Lower leg skin (tissue), 3 donors: ENCODE measurements around the gene SLC27A2.

ENCODE experiments used
- CTCF ChIP-seq, 3 donors: fragments of 450-650 bp; IDR thresholded peaks; one replicate each; pipeline ENCODE4 v1.5.1; 2016; ENCODE audit warnings: antibody characterized with exemption in 3 of 3, mild to moderate bottlenecking in 3 of 3, moderate library complexity in 2 of 3
- POLR2A ChIP-seq, 2 donors: fragments of 450-650 bp; IDR thresholded peaks; one replicate each; pipeline ENCODE4 v1.6.1; 2016 to 2017; ENCODE audit warnings: antibody characterized with exemption in 2 of 2, mild to moderate bottlenecking in 1 of 2, moderate library complexity in 1 of 2

GRCh38 chr15:50189633-50190032 is 7.6 kb downstream of the SLC27A2 start:
- TF ChIP-seq CTCF (IDR thresholded peaks at IDR 0.05), result no peak
- no peak for TF ChIP-seq POLR2A (IDR thresholded peaks at IDR 0.05)
